ENCODE data around the gene MTURN. TPM values are rescaled to one million over a fixed set of nuclear protein-coding genes. Genes with fewer than 3 reads are reported as not detected.

Gene MTURN
- polyA plus RNA-seq, 2 of the 4 experiments (the other 2 are of a cell fraction), result 2.3 to 2.5 TPM

GRCh38 chr7:30196408-30196807, 61.6 kb downstream of the MTURN start:
- H3K4me3 ChIP-seq, result no peak overlapping the region
- H3K4me1 ChIP-seq, result no peaks in the 10 kb centered on the region
- H3K4me2 ChIP-seq, result no peak overlapping the region
- ATAC-seq (no peak), DNase-seq (ENCODE audit: low read depth in 1 of 2, low spot score in 1 of 2) (no peak), FAIRE-seq (no peak)
- TF ChIP-seq ZFP36 (IDR thresholded peaks at IDR 0.05; ENCODE audit: borderline replicate concordance, partially characterized antibody), result peak; percentile 86
- no peak for TF ChIP-seq ELK1 (IDR thresholded peaks at IDR 0.05; ENCODE audit: low read depth, low read length)
- ChIA-PET CTCF (no interaction called here), POLR2A (no interaction called here)
- H3K9me3 ChIP-seq, result peaks cover 29% of the 10 kb centered on the region
- H3K27ac ChIP-seq, result no peak overlapping the region

DNA sequence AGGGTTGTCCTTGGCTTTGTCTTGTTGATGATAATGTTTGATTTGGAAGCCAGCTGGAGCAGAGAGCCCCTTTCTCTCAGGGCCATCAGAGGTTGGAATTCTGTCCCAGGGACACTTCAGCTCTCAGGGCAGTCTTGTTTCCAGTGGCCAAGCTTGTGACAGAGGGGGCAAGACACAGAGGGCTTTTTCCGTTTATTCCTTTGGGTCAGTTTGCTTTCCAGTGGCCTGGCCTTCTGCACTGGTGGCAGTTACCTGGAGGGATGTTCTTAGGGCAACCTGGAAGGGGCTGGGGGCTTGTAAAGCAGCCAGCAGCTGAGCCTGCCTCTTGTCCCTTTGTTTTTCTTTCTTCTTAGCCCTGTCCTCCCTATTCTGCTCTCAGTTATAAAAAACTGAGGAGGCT, 62.7 kb downstream of the MTURN start:
- WGBS (ENCODE audit: missing lambda C conversion rate), result 0% methylated on average over 1 of the region's 1 CpG
- FAIRE-seq (no peak), ATAC-seq (no peak)

GRCh38 chr7:30199271-30199670, 64.5 kb downstream of the MTURN start:
- FAIRE-seq (no peak), ATAC-seq (no peak), DNase-seq (ENCODE audit: low read depth in 1 of 2, low spot score in 1 of 2) (no peak)
- no peak overlapping the region for H3K4me2 ChIP-seq
- no peaks in the 10 kb centered on the region for H3K4me1 ChIP-seq
- H3K9me3 ChIP-seq, result peaks cover 29% of the 10 kb centered on the region
- no peak overlapping the region for H3K27ac ChIP-seq
- 27% methylated on average over 3 of the region's 3 CpGs for WGBS (ENCODE audit: missing lambda C conversion rate)
- no peak overlapping the region for H3K4me3 ChIP-seq
- ChIA-PET POLR2A (no interaction called here), CTCF (interaction anchor here (0.6 to 1.4 kb wide), 4 partner anchors 8 to 365 kb away, joined by 3 to 4 read pairs (median 3); no protein-coding TSS in a partner anchor)
- TF ChIP-seq NR3C1 (IDR thresholded peaks at IDR 0.05), result no peak
- TF ChIP-seq RFX5 (IDR thresholded peaks at IDR 0.05), result no peak
- no peak for TF ChIP-seq ESRRA (IDR thresholded peaks at IDR 0.05; ENCODE audit: borderline replicate concordance, low read length)
- no peak for TF ChIP-seq TFCP2L1 (CRISPR knock-in tag; IDR thresholded peaks at IDR 0.05)
- no peak for TF ChIP-seq JUN (IDR thresholded peaks at IDR 0.05)
- TF ChIP-seq HES2 (IDR thresholded peaks at IDR 0.05), result no peak
- TF ChIP-seq CHD2 (IDR thresholded peaks at IDR 0.05; ENCODE audit: low read length, partially characterized antibody), result no peak
- TF ChIP-seq EP300 (IDR thresholded peaks at IDR 0.05), result no peak
- no peak for TF ChIP-seq EHF (CRISPR knock-in tag; IDR thresholded peaks at IDR 0.05)
- no peak for TF ChIP-seq SREBF2 (IDR thresholded peaks at IDR 0.05)
- no peak for TF ChIP-seq TP53 (CRISPR knock-in tag; IDR thresholded peaks at IDR 0.05)
- TF ChIP-seq, protein P1, sequence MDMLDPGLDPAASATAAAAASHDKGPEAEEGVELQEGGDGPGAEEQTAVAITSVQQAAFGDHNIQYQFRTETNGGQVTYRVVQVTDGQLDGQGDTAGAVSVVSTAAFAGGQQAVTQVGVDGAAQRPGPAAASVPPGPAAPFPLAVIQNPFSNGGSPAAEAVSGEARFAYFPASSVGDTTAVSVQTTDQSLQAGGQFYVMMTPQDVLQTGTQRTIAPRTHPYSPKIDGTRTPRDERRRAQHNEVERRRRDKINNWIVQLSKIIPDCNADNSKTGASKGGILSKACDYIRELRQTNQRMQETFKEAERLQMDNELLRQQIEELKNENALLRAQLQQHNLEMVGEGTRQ (IDR thresholded peaks at IDR 0.05), result no peak
- TF ChIP-seq ZNF302 (CRISPR knock-in tag; IDR thresholded peaks at IDR 0.05), result no peak
- TF ChIP-seq CHD4 (IDR thresholded peaks at IDR 0.05; ENCODE audit: borderline replicate concordance), result no peak
- TF ChIP-seq CBX2 (IDR thresholded peaks at IDR 0.05; ENCODE audit: borderline replicate concordance, low read depth), result no peak
- no peak for TF ChIP-seq RARB (CRISPR knock-in tag; IDR thresholded peaks at IDR 0.05)

More for the DNA sequence above, 62.7 kb downstream of the MTURN start:
- Histone ChIP-seq H3K27ac (no peak overlapping the region), H3K4me2 (no peak overlapping the region), H3K4me3 (no peak overlapping the region), H3K4me1 (no peaks in the 10 kb centered on the region), H3K9me3 (peaks cover 29% of the 10 kb centered on the region)
- ChIA-PET POLR2A (no interaction called here), CTCF (interaction anchor here (1.0 kb wide), 1 partner anchor 29 kb away, joined by 3 read pairs; no protein-coding TSS in a partner anchor)
- DNase-seq (ENCODE audit: low read depth in 1 of 2, low spot score in 1 of 2), result no peak
- no peak for TF ChIP-seq FOSL2 (IDR thresholded peaks at IDR 0.05)
- TF ChIP-seq FOSL2 (CRISPR knock-in tag; IDR thresholded peaks at IDR 0.05), result no peak
- no peak for TF ChIP-seq KDM1A (IDR thresholded peaks at IDR 0.05; ENCODE audit: low read depth)
- TF ChIP-seq HOXB5 (CRISPR knock-in tag; IDR thresholded peaks at IDR 0.05), result no peak
- TF ChIP-seq CHD4 (IDR thresholded peaks at IDR 0.05; ENCODE audit: borderline replicate concordance), result no peak
- no peak for TF ChIP-seq ZFP36 (IDR thresholded peaks at IDR 0.05; ENCODE audit: borderline replicate concordance, partially characterized antibody)
